BJ (cell line): ENCODE measurements around the gene IFI44. TPM values are rescaled to one million over a fixed set of nuclear protein-coding genes. Genes with fewer than 3 reads are reported as not detected.

ENCODE experiments used
- CTCF ChIA-PET: fragments of 350-600 bp; formaldehyde crosslinking; extraction: SDS; loops from one replicate; lab custom pipeline; 2021; ENCODE audit warnings: antibody characterized with exemption, inconsistent platforms; lab: Yijun Ruan, JAX
- POLR2A ChIA-PET: fragments of 300-600 bp; sonication (Branson Sonifier 250); formaldehyde crosslinking; extraction: SDS; loops from one replicate; lab custom pipeline; 2021; ENCODE audit warnings: antibody characterized with exemption; lab: Charles Lee
- DNase-seq: peaks from one replicate; pipeline ENCODE4 v3.0.0-alpha.2; 2011; ENCODE audit warnings: low read depth
- H3K27me3 ChIP-seq: 2 replicates; pipeline ENCODE4 v1.6.0; 2011; ENCODE audit warnings: low read length; ENCODE audit not compliant: control insufficient read depth, insufficient read depth
- H3K36me3 ChIP-seq: 2 replicates; pipeline ENCODE4 v1.5.1; 2011; ENCODE audit warnings: low read length; ENCODE audit not compliant: control insufficient read depth, insufficient read depth
- H3K4me3 ChIP-seq: 2 replicates; pipeline ENCODE4 v1.5.1; 2011; ENCODE audit warnings: low read depth, mild to moderate bottlenecking, control low read depth, low read length
- polyA minus RNA-seq: library from RNA; depleted of rRNA, polyadenylated mRNA; stranded (reverse); fragments of >200 nt; gene quantifications from 2 replicates; pipeline ENCODE4 v1.2.3, GENCODE V29; 2011; rRNA and poly(A)+ RNA removed
- polyA plus RNA-seq: library from polyadenylated mRNA; depleted of rRNA; stranded (reverse); fragments of >200 nt; gene quantifications from 2 replicates; pipeline ENCODE4 v1.2.3, GENCODE V29; 2011; rRNA removed
- TF ChIP-seq, protein P1 (sequence below): IDR thresholded peaks from 2 replicates; pipeline ENCODE4 v1.5.1; 2011; ENCODE audit warnings: low read depth, mild to moderate bottlenecking, control low read depth, inconsistent platforms, low read length, moderate library complexity; ENCODE audit not compliant: insufficient read depth

Gene IFI44, protein sequence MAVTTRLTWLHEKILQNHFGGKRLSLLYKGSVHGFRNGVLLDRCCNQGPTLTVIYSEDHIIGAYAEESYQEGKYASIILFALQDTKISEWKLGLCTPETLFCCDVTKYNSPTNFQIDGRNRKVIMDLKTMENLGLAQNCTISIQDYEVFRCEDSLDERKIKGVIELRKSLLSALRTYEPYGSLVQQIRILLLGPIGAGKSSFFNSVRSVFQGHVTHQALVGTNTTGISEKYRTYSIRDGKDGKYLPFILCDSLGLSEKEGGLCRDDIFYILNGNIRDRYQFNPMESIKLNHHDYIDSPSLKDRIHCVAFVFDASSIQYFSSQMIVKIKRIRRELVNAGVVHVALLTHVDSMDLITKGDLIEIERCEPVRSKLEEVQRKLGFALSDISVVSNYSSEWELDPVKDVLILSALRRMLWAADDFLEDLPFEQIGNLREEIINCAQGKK
- 2.2 and 5.4 TPM in 2 replicates for polyA plus RNA-seq
- polyA minus RNA-seq: 1.7 and 2.2 TPM in 2 replicates

- H3K36me3 ChIP-seq: no peaks in the 10 kb centered on the region
- no peaks in the 10 kb centered on the region for H3K27me3 ChIP-seq
- TF ChIP-seq, protein P1, sequence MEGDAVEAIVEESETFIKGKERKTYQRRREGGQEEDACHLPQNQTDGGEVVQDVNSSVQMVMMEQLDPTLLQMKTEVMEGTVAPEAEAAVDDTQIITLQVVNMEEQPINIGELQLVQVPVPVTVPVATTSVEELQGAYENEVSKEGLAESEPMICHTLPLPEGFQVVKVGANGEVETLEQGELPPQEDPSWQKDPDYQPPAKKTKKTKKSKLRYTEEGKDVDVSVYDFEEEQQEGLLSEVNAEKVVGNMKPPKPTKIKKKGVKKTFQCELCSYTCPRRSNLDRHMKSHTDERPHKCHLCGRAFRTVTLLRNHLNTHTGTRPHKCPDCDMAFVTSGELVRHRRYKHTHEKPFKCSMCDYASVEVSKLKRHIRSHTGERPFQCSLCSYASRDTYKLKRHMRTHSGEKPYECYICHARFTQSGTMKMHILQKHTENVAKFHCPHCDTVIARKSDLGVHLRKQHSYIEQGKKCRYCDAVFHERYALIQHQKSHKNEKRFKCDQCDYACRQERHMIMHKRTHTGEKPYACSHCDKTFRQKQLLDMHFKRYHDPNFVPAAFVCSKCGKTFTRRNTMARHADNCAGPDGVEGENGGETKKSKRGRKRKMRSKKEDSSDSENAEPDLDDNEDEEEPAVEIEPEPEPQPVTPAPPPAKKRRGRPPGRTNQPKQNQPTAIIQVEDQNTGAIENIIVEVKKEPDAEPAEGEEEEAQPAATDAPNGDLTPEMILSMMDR: no peak
- POLR2A ChIA-PET: no interaction called here
- DNase-seq: peak; percentile 32
- H3K4me3 ChIP-seq: peak within 1 kb of the TSS; percentile 17
- CTCF ChIA-PET: no interaction called here
Measured at GRCh38 chr1:78649628-78650027, at the start of gene IFI44. IFI44 (plus strand) TSS chr1:78649831; CDS start chr1:78650196, 365 bp downstream.

- Histone ChIP-seq H3K36me3 (no peaks in the 10 kb centered on the region), H3K27me3 (no peaks in the 10 kb centered on the region), H3K4me3 (no peak overlapping the region)
- DNase-seq: no peak
- CTCF ChIA-PET: interaction anchor here (1.5 to 5.5 kb wide), 2 partner anchors 455 to 470 kb away, joined by 8 to 26 read pairs; no protein-coding TSS in a partner anchor
- POLR2A ChIA-PET: no interaction called here
- TF ChIP-seq, protein P1: no peak
Measured at GRCh38 chr1:78601068-78601467, 48.6 kb upstream of the IFI44 start.

- Histone ChIP-seq H3K36me3 (no peaks in the 10 kb centered on the region), H3K4me3 (no peak overlapping the region), H3K27me3 (no peaks in the 10 kb centered on the region)
- ChIA-PET CTCF (interaction anchor here (0.7 to 5.5 kb wide), 5 partner anchors 11 to 472 kb away, joined by 3 to 26 read pairs (median 3); partner anchors contain the start of gene PTGFR), POLR2A (no interaction called here)
- no peak for DNase-seq
- TF ChIP-seq, protein P1: no peak
Measured at GRCh38 chr1:78603206-78603605, 46.4 kb upstream of the IFI44 start.

GRCh38 chr1:78604643-78605042 is 45.0 kb upstream of the IFI44 start:
- H3K4me3 ChIP-seq: no peak overlapping the region
- TF ChIP-seq, protein P1: no peak
- ChIA-PET CTCF (no interaction called here), POLR2A (no interaction called here)
- H3K27me3 ChIP-seq: no peaks in the 10 kb centered on the region
- H3K36me3 ChIP-seq: no peaks in the 10 kb centered on the region
- no peak for DNase-seq

DNA sequence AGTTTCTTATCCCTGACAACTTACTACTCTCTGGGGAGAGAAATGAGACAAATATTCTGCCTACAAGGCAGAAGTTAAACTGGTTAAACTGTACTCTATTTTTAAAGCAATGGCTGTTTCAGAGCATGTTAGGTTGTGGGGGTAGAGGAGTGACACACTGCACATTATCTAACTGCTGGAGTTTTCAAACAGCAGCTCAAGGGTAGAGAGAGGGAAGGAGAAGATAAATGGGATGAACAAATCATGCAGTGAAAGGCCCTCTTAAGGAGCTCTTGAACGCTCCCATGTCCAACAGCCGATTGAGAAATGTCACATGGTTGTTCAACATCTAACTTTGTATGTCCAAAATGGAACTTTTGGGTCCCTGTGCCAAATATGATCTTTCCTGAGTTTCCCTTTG is 43.4 kb upstream of the IFI44 start:
- DNase-seq: no peak
- POLR2A ChIA-PET: interaction anchor here (0.7 kb wide), 1 partner anchor 327 kb away, joined by 6 read pairs; no protein-coding TSS in a partner anchor
- CTCF ChIA-PET: interaction anchor here (0.5 to 6.0 kb wide), 16 partner anchors 13 to 691 kb away, joined by 3 to 104 read pairs (median 6); partner anchors contain the start of genes IFI44L and PTGFR
- Histone ChIP-seq H3K4me3 (no peak overlapping the region), H3K27me3 (no peaks in the 10 kb centered on the region), H3K36me3 (no peaks in the 10 kb centered on the region)
- TF ChIP-seq, protein P1: no peak
